Neural cell (in vitro differentiated cells): ENCODE data around the gene VEZF1. TPM values are rescaled to one million over a fixed set of nuclear protein-coding genes. Genes with fewer than 3 reads are reported as not detected.

Experiments
- H2AFZ ChIP-seq: fragments of 200-600, 300-800 bp; sonication (generic), shearing (Covaris generic); 2 replicates; pipeline ENCODE4 v1.6.0; 2014; ENCODE audit warnings: low read depth, mild to moderate bottlenecking, antibody characterized with exemption, low read length, moderate library complexity
- H3F3A ChIP-seq: fragments of 200-600 bp; shearing (Covaris generic); 2 replicates; pipeline ENCODE4 v1.6.1; 2016; ENCODE audit warnings: mild to moderate bottlenecking, moderate library complexity, mixed read lengths, antibody characterized with exemption, low read length; ENCODE audit not compliant: insufficient read depth, poor library complexity, severe bottlenecking
- H3K27ac ChIP-seq: fragments of 200-600, 300-800 bp; sonication (generic), shearing (Covaris generic); 2 replicates; pipeline ENCODE4 v1.5.1; 2014; ENCODE audit warnings: mild to moderate bottlenecking, low read length, moderate library complexity
- H3K27me3 ChIP-seq: fragments of 300-800, 200-600 bp; sonication (generic), shearing (Covaris generic); 2 replicates; pipeline ENCODE4 v1.6.0; 2014; ENCODE audit warnings: mild to moderate bottlenecking, low read depth, low read length, moderate library complexity; ENCODE audit not compliant: insufficient read depth
- H3K36me3 ChIP-seq: fragments of 300-800, 200-600 bp; sonication (generic), shearing (Covaris generic); 2 replicates; pipeline ENCODE4 v1.5.1; 2014; ENCODE audit warnings: mild to moderate bottlenecking, antibody characterized with exemption, low read length, moderate library complexity; ENCODE audit not compliant: insufficient read depth
- H3K4me2 ChIP-seq: fragments of 300-800, 200-600 bp; sonication (generic), shearing (Covaris generic); 2 replicates; pipeline ENCODE4 v1.6.0; 2014; ENCODE audit warnings: mild to moderate bottlenecking, low read length
- H3K4me3 ChIP-seq: fragments of 300-800, 200-600 bp; sonication (generic), shearing (Covaris generic); 2 replicates; pipeline ENCODE4 v1.5.1; 2014; ENCODE audit warnings: mild to moderate bottlenecking, low read length, moderate library complexity
- H3K79me2 ChIP-seq: fragments of 200-600 bp; shearing (Covaris generic); replicated peaks from 2 replicates; pipeline ENCODE4 v1.6.0; 2014; ENCODE audit warnings: mild to moderate bottlenecking, low read length, moderate library complexity; ENCODE audit not compliant: insufficient read depth
- H3K9ac ChIP-seq: fragments of 300-800, 200-600 bp; sonication (generic), shearing (Covaris generic); 2 replicates; pipeline ENCODE4 v1.6.1; 2016; ENCODE audit warnings: mild to moderate bottlenecking, low read length, mixed read lengths
- H3K9me2 ChIP-seq: fragments of 200-600 bp; shearing (Covaris generic); 2 replicates; pipeline ENCODE4 v1.6.1; 2016; ENCODE audit warnings: mild to moderate bottlenecking, low read length, mixed read lengths; ENCODE audit not compliant: insufficient read depth
- H3K9me3 ChIP-seq: fragments of 200-600, 300-800 bp; sonication (generic), shearing (Covaris generic); 2 replicates; pipeline ENCODE4 v1.6.1; 2016; ENCODE audit warnings: mild to moderate bottlenecking, mixed run types, low read length, moderate library complexity, mixed read lengths
- H4K20me1 ChIP-seq: fragments of 200-600 bp; shearing (Covaris generic); 2 replicates; pipeline ENCODE4 v1.6.1; 2016; ENCODE audit warnings: mild to moderate bottlenecking, mixed run types; ENCODE audit not compliant: insufficient read depth
- EP300 ChIP-seq: fragments of 450-650 bp; conservative IDR thresholded peaks from 2 replicates; pipeline ENCODE4 v1.6.1; 2014; ENCODE audit warnings: antibody characterized with exemption, mild to moderate bottlenecking, moderate library complexity; ENCODE audit not compliant: poor library complexity, severe bottlenecking
- EZH2 ChIP-seq: fragments of 200-600, 300-800 bp; shearing (Covaris generic), sonication (generic); IDR thresholded peaks from 2 replicates; pipeline ENCODE4 v1.6.1; 2014; ENCODE audit warnings: antibody characterized with exemption, low read length, borderline replicate concordance, mild to moderate bottlenecking; ENCODE audit not compliant: insufficient read depth, poor library complexity, severe bottlenecking
- MXI1 ChIP-seq: fragments of 450-650 bp; conservative IDR thresholded peaks from 2 replicates; pipeline ENCODE4 v1.6.1; 2014; ENCODE audit warnings: antibody characterized with exemption, mild to moderate bottlenecking; ENCODE audit not compliant: poor library complexity, severe bottlenecking
- POLR2AphosphoS5 ChIP-seq: IDR thresholded peaks from 2 replicates; pipeline ENCODE4 v1.6.1; 2012
- RAD21 ChIP-seq: fragments of 450-650 bp; conservative IDR thresholded peaks from 2 replicates; pipeline ENCODE4 v1.6.1; 2014; ENCODE audit warnings: antibody characterized with exemption, mild to moderate bottlenecking, moderate library complexity
- SMC3 ChIP-seq: fragments of 450-650 bp; conservative IDR thresholded peaks from 2 replicates; pipeline ENCODE4 v1.6.1; 2014; ENCODE audit warnings: antibody characterized with exemption, mild to moderate bottlenecking, moderate library complexity; ENCODE audit not compliant: poor library complexity
- TAF1 ChIP-seq: IDR thresholded peaks from 2 replicates; pipeline ENCODE4 v1.6.1; 2012; ENCODE audit warnings: low read depth
- polyA plus RNA-seq: library from polyadenylated mRNA; depleted of rRNA; stranded (reverse); fragments of >200 nt; gene quantifications from 2 replicates; pipeline ENCODE4 v1.2.3, GENCODE V29; 2014
- TF ChIP-seq, protein P1 (sequence below): IDR thresholded peaks from 2 replicates; pipeline ENCODE4 v1.6.1; 2012; ENCODE audit warnings: borderline replicate concordance
- TF ChIP-seq, protein P2 (sequence below): fragments of 450-650 bp; IDR thresholded peaks from 2 replicates; pipeline ENCODE4 v1.5.1; 2014; ENCODE audit warnings: antibody characterized with exemption, mild to moderate bottlenecking, moderate library complexity; ENCODE audit not compliant: poor library complexity, severe bottlenecking

VEZF1 gene
- polyA plus RNA-seq, 1 donor from 2014 or later, result 64.6 TPM

DNA sequence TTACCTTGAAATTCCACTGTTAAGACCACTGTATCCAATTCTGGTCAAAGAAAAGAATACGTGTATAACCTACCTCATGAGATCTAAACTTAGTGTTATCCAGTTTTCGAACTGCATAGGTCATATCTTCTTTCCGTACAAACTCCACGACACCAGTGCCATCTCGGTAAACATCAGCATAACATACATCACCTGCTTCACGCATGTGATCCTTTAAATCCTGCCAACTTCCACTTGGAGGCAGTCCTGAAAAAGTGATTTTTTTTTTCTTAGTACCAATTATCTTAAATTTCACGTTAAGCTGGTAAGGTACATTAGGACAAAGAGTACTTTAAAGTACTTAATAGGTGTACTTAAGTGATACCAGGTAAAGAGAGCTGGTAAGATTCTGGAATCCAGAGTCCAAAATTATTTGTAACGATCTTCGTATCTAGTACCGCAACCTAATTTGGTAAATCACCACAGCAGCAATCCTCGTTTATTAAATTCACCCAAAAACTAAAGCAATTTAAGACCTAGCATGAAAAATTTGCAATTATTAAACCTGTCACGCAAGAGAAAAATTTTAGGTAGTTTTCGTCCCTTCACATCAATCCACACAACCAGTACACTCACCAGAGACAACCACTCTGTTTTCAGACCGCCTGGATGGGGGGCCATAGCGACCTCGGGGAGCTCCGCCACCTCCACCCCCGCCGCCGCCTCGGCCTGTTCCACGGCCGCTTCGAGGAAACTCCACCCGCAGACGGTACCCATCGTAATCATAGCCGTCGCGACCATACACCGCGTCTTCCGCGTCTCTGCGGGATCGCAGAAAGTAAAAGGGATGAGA lies 17.9 kb upstream of the VEZF1 start:
- Histone ChIP-seq H3K4me2 (peak overlapping the region; percentile 88), H4K20me1 (peaks cover 6% of the 10 kb centered on the region), H3K36me3 (peaks cover 6% of the 10 kb centered on the region), H3F3A (peaks cover 12% of the 10 kb centered on the region), H2AFZ (no peak overlapping the region), H3K9me3 (no peaks in the 10 kb centered on the region), H3K27me3 (no peaks in the 10 kb centered on the region), H3K79me2 (peaks cover 52% of the 10 kb centered on the region), H3K9ac (peak overlapping the region; percentile 100), H3K4me3 (peak overlapping the region; percentile 93), H3K9me2 (no peaks in the 10 kb centered on the region), H3K27ac (peak overlapping the region; percentile 99)
- TF ChIP-seq EZH2, result no peak
- TF ChIP-seq, protein P1, sequence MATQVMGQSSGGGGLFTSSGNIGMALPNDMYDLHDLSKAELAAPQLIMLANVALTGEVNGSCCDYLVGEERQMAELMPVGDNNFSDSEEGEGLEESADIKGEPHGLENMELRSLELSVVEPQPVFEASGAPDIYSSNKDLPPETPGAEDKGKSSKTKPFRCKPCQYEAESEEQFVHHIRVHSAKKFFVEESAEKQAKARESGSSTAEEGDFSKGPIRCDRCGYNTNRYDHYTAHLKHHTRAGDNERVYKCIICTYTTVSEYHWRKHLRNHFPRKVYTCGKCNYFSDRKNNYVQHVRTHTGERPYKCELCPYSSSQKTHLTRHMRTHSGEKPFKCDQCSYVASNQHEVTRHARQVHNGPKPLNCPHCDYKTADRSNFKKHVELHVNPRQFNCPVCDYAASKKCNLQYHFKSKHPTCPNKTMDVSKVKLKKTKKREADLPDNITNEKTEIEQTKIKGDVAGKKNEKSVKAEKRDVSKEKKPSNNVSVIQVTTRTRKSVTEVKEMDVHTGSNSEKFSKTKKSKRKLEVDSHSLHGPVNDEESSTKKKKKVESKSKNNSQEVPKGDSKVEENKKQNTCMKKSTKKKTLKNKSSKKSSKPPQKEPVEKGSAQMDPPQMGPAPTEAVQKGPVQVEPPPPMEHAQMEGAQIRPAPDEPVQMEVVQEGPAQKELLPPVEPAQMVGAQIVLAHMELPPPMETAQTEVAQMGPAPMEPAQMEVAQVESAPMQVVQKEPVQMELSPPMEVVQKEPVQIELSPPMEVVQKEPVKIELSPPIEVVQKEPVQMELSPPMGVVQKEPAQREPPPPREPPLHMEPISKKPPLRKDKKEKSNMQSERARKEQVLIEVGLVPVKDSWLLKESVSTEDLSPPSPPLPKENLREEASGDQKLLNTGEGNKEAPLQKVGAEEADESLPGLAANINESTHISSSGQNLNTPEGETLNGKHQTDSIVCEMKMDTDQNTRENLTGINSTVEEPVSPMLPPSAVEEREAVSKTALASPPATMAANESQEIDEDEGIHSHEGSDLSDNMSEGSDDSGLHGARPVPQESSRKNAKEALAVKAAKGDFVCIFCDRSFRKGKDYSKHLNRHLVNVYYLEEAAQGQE, result no peak
- TF ChIP-seq, protein P2, sequence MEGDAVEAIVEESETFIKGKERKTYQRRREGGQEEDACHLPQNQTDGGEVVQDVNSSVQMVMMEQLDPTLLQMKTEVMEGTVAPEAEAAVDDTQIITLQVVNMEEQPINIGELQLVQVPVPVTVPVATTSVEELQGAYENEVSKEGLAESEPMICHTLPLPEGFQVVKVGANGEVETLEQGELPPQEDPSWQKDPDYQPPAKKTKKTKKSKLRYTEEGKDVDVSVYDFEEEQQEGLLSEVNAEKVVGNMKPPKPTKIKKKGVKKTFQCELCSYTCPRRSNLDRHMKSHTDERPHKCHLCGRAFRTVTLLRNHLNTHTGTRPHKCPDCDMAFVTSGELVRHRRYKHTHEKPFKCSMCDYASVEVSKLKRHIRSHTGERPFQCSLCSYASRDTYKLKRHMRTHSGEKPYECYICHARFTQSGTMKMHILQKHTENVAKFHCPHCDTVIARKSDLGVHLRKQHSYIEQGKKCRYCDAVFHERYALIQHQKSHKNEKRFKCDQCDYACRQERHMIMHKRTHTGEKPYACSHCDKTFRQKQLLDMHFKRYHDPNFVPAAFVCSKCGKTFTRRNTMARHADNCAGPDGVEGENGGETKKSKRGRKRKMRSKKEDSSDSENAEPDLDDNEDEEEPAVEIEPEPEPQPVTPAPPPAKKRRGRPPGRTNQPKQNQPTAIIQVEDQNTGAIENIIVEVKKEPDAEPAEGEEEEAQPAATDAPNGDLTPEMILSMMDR, result peak; percentile 16
- no peak for TF ChIP-seq POLR2AphosphoS5
- TF ChIP-seq SMC3, result no peak
- no peak for TF ChIP-seq EP300
- peak; percentile 8 for TF ChIP-seq MXI1
- TF ChIP-seq TAF1, result no peak
- TF ChIP-seq RAD21, result no peak

DNA sequence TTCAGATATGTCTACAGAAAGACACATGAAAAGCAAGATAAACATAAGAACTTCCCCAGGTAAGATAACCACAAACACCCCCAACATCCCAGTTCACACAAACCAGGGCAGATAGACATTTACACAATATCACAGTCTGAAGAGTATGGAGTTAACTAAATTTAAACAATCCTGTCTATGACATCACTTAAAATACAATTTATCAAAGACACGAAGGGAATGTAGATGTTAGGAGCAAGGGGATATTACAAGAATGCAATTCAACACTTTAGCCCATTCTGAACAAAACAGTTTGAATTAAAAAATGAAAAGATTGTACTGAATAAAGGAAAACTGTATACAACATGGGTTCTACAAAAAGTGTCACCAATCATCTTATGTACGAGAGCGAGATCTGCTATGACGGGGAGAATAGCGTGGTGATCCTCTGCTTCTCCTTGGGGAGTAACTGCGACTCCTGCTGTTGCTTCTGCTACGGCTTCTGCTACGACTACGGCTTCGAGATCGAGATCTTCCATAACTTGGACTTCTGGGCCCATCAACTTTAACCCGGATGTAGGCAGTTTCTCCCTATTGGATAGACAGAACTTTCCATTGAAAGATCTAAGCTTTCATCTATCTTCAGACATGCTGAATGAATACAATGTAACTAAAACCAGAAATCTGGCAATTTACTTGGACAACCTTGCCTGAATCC lies 17.1 kb upstream of the VEZF1 start:
- Histone ChIP-seq H3K9ac (peak overlapping the region; percentile 100), H3F3A (peaks cover 12% of the 10 kb centered on the region), H3K27me3 (no peaks in the 10 kb centered on the region), H3K4me2 (peak overlapping the region; percentile 88), H3K36me3 (peaks cover 6% of the 10 kb centered on the region), H3K79me2 (peaks cover 52% of the 10 kb centered on the region), H2AFZ (no peak overlapping the region), H4K20me1 (peaks cover 6% of the 10 kb centered on the region), H3K27ac (no peak overlapping the region), H3K9me3 (no peaks in the 10 kb centered on the region), H3K9me2 (no peaks in the 10 kb centered on the region), H3K4me3 (peak overlapping the region; percentile 93)
- TF ChIP-seq TAF1 (no peak), EP300 (no peak), RAD21 (no peak), SMC3 (no peak), POLR2AphosphoS5 (no peak), EZH2 (no peak), MXI1 (no peak)
- TF ChIP-seq, protein P2, result no peak
- TF ChIP-seq, protein P1, result no peak
